Heart right ventricle (tissue), 16 donors: ENCODE results near the gene RASSF8. TPM values are rescaled to one million over a fixed set of nuclear protein-coding genes. Genes with fewer than 3 reads are reported as not detected.

Source experiments
- ATAC-seq, 8 donors: fragments of 200-7000 bp; cut with Tn5 transposase; one replicate each; pipeline ENCODE4 v1.9.1; 2020; ENCODE audit warnings: mild to moderate bottlenecking in 8 of 8, moderate library complexity in 8 of 8, moderate number of reproducible peaks in 1 of 8
- DNase-seq, 2 donors: peaks; one replicate each; pipeline ENCODE4 v3.0.0-alpha.2; 2020
- H3K27ac ChIP-seq, 10 donors: fragments of 200-600 bp; sonication (generic) in 2 of 10; one replicate each; pipeline versions ENCODE4 v1.5.0 to v1.8.0; 2020 to 2022; ENCODE audit warnings: mild to moderate bottlenecking in 3 of 10
- H3K27me3 ChIP-seq, 7 donors: fragments of 200-600 bp; one replicate each; pipeline ENCODE4 v1.8.0; 2021 to 2022; ENCODE audit warnings: mild to moderate bottlenecking in 2 of 7
- H3K36me3 ChIP-seq, 9 donors: fragments of 200-600 bp; sonication (generic) in 1 of 9; one replicate each; pipeline versions ENCODE4 v1.5.0 to v1.8.0; 2020 to 2022; ENCODE audit warnings: mild to moderate bottlenecking in 2 of 9
- H3K4me1 ChIP-seq, 9 donors: fragments of 200-600 bp; sonication (generic) in 1 of 9; one replicate each; pipeline versions ENCODE4 v1.5.0 to v1.8.0; 2020 to 2022; ENCODE audit warnings: mild to moderate bottlenecking in 4 of 9
- H3K4me3 ChIP-seq, 10 donors: fragments of 200-600 bp; sonication (generic) in 2 of 10; one replicate each; pipeline versions ENCODE4 v1.5.0 to v1.8.0; 2020 to 2022; ENCODE audit warnings: mild to moderate bottlenecking in 7 of 10, moderate library complexity in 2 of 10
- H3K9me3 ChIP-seq, 11 donors: fragments of 200-600 bp in 10 of 11; sonication (generic) in 2 of 11; one replicate each; pipeline versions ENCODE4 v1.5.0 to v1.8.0; 2013 to 2022; ENCODE audit warnings: mild to moderate bottlenecking in 2 of 11, control low read depth in 1 of 11, moderate library complexity in 1 of 11
- CTCF ChIP-seq, 9 donors: fragments of 200-600 bp; sonication (generic) in 2 of 9; IDR thresholded peaks; one replicate each; pipeline versions ENCODE4 v1.5.0 to v1.8.0; 2021 to 2022; ENCODE audit warnings: antibody characterized with exemption in 9 of 9, mild to moderate bottlenecking in 5 of 9, moderate library complexity in 1 of 9
- WGBS, 2 donors: extraction: QIAGEN DNeasy Blood & Tissue Kit; methylation state at CpG; one replicate each; pipeline ENCODE4 v1.1.7; 2013; ENCODE audit warnings: inconsistent platforms in 1 of 2; 5-methylcytosine and 5-hydroxymethylcytosine counted together
- intact Hi-C, 10 donors: fragments of 100-400 bp; cut with DNase I; formaldehyde crosslinking; loops; one replicate each; pipeline versions ENCODE4 v1.11.1 to v1.14.2; 2022
- polyA plus RNA-seq, 2 donors: library from polyadenylated mRNA; stranded (reverse); fragments of 200-250 nt; gene quantifications; one replicate each; pipeline ENCODE4 v1.2.3, GENCODE V29; 2013
- total RNA-seq, 10 donors: library from RNA; stranded (reverse); fragmentation: NEBNext Ultra II Directional in 3 of 10; extraction: Animal tissue kit (Norgen Biotek cat#: 25700) in 3 of 10; gene quantifications; one replicate each; pipeline versions ENCODE4 v1.2.1 to v1.2.4, GENCODE V29; 2021 to 2023
- donor health status: Arrhythmogenic right ventricular cardiomyopathy.
- donor health status: ischemic (EF 13 %, LVEDD 7.1; RV severe dilation, severe dysfunction).
- donor health status: healthy with polysubstance abuse.
- donor health status: DM: no; HTN: yes; CAD: no.
- donor health status: DM: no; HTN: no; CAD: no.
- donor health status: ischemic (EF 25% LVEDD 6.9; RV normal size, moderate dysfunction).
- donor health status: ischemic (EF 25% LVEDD 5.7; RV mildly dilated, moderate dysfunction).
- donor health status: healthy.
- donor health status: DM: yes; HTN: yes; CAD: no.
- donor health status: Ischemic cardiomyopathy.
- donor health status: ischemic (EF 35%, LVEDD 5.7; RV mildly dilated, moderate dysfunction).
- donor health status: nonischemic (EF 11% LVEDD 7.7; RV severe dilation, severe dysfunction).
- donor health status: DM: yes; HTN: yes; CAD: no.
- donor health status: PGD.
- donor health status: ischemic (EF 29% LVEDD 5.4; RV normal size, mild dysfunction).
- donor health status: nonischemic (EF 23%, LVEDD 6.1; RV moderate dilation, normal function).

Gene RASSF8
- total and polyA plus RNA-seq, 12 donors, result 5.7 to 43.9 (median 28.9) TPM

- Histone ChIP-seq H3K4me3 (no peak overlapping the region), H3K36me3 (peaks cover 0 to 24% (median 0%) of the 10 kb centered on the region in 9 donors), H3K27ac (no peak overlapping the region), H3K9me3 (no peaks in the 10 kb centered on the region), H3K27me3 (no peaks in the 10 kb centered on the region), H3K4me1 (no peaks in the 10 kb centered on the region)
- ATAC-seq, result no peak
- intact Hi-C loops, result no loop called here
- WGBS, 2 donors, result 79 to 80% methylated on average over 4 of the region's 4 CpGs
- DNase-seq, result no peak
- no peak for TF ChIP-seq CTCF (IDR thresholded peaks at IDR 0.05)
Measured at GRCh38 chr12:26062566-26062965, 104.1 kb downstream of the RASSF8 start.

DNA sequence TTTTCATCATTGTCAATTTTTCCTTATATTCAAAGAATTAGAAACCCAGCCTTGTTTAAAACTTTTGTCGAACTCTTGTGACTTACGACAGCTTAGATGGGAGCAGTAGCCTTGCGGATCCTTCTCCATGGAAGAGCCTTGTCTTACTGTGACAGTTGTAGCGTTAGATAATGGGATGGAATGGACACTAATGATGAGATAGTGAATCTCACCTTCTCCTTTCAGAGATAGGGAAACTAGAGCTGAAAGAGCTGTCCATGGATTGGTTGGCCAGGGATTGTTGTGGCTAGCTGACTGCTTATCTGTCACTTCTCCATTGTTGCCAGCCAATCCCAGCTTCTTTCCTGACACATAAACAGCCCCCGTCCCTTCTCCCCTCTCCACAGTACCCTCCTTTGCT, 107.0 kb downstream of the RASSF8 start:
- ATAC-seq (no peak), DNase-seq (no peak)
- Histone ChIP-seq H3K27me3 (no peaks in the 10 kb centered on the region), H3K27ac (no peak overlapping the region), H3K4me1 (no peaks in the 10 kb centered on the region), H3K4me3 (no peak overlapping the region), H3K9me3 (no peaks in the 10 kb centered on the region), H3K36me3 (peaks cover 0 to 28% (median 0%) of the 10 kb centered on the region in 9 donors)
- 95 to 99% methylated on average over 5 of the region's 5 CpGs for WGBS, 2 donors
- intact Hi-C loops, result no loop called here
- no peak for TF ChIP-seq CTCF (IDR thresholded peaks at IDR 0.05)

- peaks cover 0 to 30% (median 0%) of the 10 kb centered on the region in 9 donors for H3K36me3 ChIP-seq
- TF ChIP-seq CTCF (IDR thresholded peaks at IDR 0.05), result no peak
Measured at GRCh38 chr12:26068503-26068902, 110.0 kb downstream of the RASSF8 start.

DNA sequence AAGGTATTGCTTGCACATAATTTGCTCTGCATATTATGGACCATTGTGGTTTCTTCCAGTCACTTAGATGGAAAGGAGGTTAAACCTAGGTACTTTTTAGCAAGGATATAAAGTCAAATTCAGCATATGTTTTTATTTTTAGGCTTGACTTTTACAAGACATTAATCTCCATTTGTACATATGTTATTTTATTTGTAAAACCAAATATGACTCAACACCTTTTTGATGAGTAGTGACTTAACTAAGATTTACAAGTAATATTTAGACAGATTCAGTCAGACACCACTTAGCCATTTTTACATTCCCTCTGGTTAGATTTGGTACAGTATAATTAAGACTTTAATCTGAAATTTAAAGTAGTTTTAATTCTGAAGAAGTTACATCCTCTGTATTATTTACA, 111.3 kb downstream of the RASSF8 start:
- DNase-seq (no peak), ATAC-seq (no peak)
- Histone ChIP-seq H3K4me3 (no peak overlapping the region), H3K4me1 (no peaks in the 10 kb centered on the region), H3K27ac (no peak overlapping the region), H3K27me3 (no peaks in the 10 kb centered on the region), H3K36me3 (peaks cover 0 to 30% (median 0%) of the 10 kb centered on the region in 9 donors), H3K9me3 (no peaks in the 10 kb centered on the region)
- intact Hi-C loops, result no loop called here
- TF ChIP-seq CTCF (IDR thresholded peaks at IDR 0.05), result no peak

More at GRCh38 chr12:26068503-26068902, 110.0 kb downstream of the RASSF8 start:
- no peak overlapping the region for H3K4me3 ChIP-seq
- ATAC-seq (no peak), DNase-seq (no peak)
- H3K27ac ChIP-seq, result no peak overlapping the region
- no peaks in the 10 kb centered on the region for H3K4me1 ChIP-seq
- 91 to 93% methylated on average over 4 of the region's 4 CpGs for WGBS, 2 donors
- H3K9me3 ChIP-seq, result no peaks in the 10 kb centered on the region
- no peaks in the 10 kb centered on the region for H3K27me3 ChIP-seq
- intact Hi-C loops, result no loop called here
